HG02938 (cell line): ENCODE data around the gene CPED1.
A peak's percentile ranks its signal among the peaks of the same experiment; 100 is the strongest.
"Not testable (repeated sequence)": the region's sequence is repeated elsewhere in the genome, so short reads cannot be mapped to it uniquely, and the experiment has no call there.

ENCODE experiments used
- ATAC-seq: cut with Tn5 transposase; IDR thresholded peaks from one replicate; pipeline ENCODE4 v1.9.1; 2021; ENCODE audit warnings: mild to moderate bottlenecking, moderate library complexity; ENCODE audit not compliant: unreplicated experiment

Gene CPED1

DNA sequence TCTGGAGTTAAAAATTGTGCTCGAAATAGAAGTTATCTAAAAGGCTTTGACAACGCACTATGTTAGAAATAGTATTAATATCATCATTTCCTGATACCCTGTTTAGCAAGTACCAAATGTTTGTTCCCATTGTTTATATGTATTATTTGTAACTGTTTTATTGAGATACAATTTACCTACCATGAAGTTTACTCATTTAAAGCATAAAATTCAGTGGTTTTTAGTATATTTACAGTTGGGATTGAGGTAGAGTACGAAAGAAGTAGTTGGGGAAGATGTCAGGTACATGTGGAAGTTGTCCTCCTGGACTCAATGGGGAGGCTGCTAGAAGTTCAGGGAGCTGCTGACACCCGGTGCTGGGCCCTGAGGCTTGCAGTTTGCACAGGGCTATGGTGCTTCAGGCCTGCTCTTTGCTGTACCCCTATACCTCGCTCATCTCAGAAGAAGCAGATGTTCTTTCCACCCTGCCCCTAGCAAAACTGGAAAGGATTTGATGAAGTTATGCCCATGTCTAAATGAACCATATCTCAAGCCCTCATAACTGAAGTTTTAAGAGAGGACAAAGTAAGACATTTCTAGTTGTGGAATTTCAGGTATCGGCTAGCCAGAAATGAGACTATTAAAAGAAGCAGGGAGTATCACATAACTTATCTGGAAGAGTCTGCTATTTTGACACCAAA is 315.1 kb downstream of the CPED1 start:
- no peak for ATAC-seq

DNA sequence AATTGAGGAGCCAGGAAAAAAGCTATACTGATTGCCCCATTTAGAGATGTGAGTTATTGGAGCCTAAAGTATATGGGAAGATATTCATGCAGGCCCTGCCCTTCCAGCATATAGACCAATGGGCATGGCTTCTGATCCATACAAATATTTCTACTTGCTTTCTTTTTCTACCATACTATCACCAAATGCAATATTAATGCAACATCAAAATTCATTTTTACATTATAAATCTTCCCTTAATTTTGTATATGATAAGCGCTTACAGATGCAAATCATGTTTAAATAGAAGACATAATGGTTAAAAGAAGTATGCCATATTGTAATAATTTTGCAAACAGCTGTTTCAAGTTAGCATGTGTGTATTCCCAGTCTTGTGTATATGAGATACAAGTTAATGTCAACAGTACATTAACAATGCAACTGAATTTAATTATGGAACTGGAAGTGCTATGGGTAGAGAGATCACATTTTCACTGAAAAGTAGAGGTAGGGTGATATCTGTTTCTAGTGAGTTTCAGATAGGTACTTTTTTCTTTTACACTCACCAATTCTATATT is 315.7 kb downstream of the CPED1 start:
- ATAC-seq = no peak

DNA sequence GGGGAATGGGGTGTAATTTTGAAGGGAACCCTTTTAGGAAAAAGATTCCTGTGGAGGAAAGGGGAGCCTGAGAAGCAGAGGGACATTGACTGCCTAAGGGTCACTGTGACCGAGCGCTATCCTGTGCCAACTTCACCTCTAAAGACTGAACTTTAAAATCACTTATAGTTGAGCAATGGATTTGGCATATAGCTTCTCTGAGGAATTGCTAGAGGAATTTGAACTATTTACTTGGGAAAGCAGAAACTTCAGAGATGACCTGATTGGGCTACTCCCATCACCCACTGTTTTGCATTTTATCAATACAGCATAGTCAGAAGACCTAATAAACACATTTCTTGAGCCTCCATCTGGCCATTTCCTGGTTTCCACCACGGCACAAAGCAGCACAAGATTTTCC is 316.6 kb downstream of the CPED1 start:
- no peak for ATAC-seq

DNA sequence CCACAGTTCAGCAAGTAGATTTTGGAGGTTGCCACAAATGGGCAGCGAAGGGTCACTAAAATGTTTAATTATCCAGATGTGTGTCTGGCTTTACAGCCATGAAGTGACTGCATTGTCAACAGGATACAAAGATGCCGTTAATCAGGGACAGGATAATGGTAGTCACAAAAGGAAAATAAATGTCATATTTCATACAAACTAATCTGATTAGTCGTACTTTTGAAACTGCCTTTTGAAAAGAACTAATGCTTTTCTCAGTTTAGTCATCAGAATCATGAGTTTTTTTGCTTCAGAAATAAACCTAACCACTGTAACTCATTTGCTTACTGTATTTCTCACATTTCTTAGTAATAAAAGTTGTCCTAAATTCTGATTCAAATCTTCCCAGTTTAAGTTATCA is 318.1 kb downstream of the CPED1 start:
- no peak for ATAC-seq

DNA sequence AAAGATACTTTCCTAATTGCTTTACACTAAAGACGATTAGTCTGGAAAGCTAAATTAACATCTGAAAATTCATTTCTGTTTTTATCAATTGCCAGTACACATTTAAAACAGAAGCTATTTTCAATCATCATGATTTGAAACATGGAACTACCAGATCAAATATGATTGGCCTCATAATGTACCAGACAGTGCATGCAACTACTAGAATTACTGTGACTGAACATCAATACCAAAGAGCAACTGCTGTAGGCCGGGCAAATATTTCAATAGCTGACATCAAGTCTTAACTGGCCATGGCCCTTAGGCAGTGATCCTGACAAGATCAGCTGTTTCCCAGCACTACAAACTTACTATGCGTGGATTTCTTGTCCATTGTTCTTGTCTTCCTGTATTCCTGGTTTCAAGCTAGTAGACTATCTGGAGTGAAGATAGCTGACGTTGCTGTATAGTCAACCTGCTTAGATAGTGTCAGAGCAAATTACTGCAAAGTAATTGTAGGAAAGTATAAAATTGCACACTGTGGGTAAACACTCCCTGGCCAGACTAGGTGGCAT is 318.6 kb downstream of the CPED1 start:
- ATAC-seq = no peak

DNA sequence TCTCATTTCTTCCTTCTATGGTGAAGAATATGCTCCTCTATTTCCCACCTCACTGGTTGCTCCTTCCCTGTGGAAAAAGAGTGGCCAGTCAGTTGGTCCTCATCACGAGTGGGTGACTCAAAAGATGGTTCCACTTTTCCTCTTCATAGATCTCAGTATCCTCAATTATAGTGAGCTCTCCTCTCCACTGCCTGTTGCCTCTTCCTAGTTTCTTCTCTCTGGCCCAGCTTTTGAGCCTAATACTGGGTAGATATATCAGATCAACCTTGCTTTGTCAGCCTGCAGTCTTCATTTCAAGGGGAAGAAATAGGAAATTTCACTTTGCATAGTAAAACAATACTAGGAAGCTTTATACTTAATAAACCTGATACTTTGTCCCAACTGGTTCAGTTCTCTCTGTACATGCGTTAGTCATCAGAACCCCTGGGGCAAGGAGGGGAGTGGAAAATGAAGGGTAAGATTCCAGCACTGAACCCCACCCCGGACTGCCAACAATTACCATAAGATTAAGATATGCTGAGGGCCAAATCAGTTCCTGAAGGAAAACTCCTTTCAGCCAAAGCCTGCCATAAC is 324.8 kb downstream of the CPED1 start:
- no peak for ATAC-seq

DNA sequence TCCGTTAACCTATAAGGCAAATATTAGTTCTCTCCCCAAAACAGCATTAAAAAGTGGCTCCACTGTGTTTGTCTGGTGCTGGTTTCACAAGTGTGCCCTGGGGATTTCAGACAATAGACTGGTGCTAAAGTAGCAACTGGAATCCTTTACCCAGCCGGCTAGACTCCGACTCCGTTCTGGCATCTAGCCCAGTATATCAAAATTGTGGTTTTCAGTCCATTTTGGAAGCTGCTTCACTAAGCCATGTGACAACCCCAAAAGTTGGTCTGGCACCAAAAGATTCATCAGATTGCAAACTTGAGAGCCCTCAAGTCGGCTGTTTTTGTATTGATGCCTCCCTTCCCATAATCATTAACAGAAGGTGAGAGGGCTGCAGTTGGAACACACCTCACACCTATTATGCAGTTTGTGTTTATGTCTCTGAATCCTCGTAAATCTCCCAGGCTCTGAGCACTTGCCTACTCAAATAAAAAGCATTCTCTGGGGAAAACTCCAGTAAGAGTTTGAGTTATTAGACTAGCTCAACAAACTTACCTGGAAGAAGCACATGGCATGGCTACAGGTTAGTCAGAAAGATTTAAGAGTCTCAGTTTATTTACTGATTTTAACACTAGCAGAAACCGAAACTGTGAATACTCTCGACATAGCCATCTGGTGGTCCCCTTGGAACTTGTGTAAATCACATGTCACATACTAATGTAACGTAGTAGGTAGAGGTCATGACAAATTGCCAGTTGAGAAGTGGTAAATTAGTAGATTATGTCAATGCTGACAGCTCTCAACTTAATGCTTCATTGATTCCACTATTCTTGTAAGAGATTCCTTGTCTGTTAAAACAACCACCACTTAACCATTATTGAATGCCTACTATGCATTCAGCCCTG is 325.5 kb downstream of the CPED1 start:
- peak; percentile 92 for ATAC-seq

DNA sequence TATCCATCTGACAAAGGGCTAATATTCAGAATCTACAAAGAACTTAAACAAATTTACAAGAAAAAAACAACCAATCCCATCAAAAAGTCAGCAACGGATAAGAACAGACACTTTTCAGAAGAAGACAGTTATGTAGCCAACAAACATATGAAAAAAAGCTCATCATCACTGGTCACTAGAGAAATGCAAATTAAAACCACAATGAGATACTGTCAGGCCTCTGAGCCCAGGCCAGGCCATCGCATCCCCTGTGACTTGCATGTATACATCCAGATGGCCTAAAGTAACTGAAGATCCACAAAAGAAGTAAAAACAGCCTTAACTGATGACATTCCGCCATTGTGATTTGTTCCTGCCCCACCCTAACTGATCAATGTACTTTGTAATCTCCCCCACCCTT is 326.7 kb downstream of the CPED1 start:
- not testable (repeated sequence) for ATAC-seq

DNA sequence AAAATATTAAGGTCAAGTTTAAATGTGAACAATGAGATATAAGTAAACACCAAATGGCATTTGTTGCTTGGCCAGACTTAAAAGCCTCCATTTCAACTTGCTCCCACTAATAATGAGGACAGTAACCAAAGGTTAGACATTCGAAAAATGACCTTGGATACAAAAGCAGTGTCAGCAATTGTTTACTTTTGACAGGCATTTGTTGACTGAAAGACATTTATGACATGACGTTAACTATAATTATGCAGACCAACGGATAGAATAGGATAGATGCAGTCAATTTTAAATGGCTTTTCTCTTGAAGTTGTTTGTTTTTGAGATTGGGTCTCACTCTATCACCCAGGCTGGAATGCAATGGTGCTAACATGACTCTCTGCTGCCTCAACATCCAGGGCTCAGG is 333.9 kb downstream of the CPED1 start:
- no peak for ATAC-seq

DNA sequence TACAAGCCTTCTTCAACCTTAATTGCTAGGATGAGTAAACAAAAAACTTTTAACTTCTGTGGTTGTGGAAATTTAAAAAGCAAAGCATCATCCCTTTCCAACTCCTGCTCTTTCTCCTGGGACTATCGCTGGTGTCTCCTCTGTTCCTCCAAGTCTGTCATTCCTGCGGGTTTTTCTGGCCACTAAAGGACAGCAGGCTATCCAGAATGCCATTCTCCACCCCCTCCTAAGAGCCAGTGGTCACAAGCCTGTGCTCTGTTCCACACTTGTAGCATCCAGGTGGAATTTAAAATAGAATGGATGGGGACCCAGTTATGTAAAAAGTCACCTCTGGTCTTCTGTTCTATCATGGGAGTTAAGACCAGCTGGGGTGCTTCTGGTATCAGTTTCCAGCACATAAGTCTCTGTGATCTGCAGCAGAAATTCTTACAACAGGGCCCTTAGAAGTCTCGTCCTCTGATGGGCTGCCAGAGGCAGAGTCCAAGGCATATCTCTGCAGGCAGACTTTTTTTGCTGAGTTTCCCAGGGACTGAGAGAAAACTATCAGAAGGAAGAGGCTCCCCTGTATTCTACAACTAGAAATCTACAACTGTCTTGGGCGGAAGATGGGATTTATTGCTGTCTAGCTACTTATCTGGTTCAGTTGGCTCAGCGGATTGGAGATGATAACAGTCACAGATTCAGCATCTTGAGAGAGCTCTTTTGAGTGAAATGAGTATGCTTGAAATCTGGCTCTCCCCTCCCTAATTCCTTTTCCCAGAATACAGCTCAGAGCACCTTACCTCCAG is 335.2 kb downstream of the CPED1 start:
- ATAC-seq = no peak

DNA sequence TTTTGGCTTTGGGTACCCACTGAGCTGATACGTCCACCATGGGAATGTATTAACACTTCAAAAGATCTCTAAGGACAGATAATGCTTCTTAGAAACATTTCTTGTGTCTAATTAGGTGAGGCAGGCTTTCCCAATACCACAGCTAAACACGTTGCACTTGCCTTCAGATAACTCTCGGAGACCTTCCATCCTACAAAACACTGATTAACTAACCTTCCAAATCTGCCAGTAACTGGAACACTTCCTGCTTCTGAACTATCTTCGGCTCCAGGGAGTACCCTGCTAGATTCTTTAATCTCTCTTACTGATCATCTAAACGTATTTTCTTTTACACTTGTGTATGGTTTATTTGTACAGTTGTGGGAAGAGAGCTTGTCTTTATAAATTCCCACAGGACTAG is 339.2 kb downstream of the CPED1 start:
- no peak for ATAC-seq

DNA sequence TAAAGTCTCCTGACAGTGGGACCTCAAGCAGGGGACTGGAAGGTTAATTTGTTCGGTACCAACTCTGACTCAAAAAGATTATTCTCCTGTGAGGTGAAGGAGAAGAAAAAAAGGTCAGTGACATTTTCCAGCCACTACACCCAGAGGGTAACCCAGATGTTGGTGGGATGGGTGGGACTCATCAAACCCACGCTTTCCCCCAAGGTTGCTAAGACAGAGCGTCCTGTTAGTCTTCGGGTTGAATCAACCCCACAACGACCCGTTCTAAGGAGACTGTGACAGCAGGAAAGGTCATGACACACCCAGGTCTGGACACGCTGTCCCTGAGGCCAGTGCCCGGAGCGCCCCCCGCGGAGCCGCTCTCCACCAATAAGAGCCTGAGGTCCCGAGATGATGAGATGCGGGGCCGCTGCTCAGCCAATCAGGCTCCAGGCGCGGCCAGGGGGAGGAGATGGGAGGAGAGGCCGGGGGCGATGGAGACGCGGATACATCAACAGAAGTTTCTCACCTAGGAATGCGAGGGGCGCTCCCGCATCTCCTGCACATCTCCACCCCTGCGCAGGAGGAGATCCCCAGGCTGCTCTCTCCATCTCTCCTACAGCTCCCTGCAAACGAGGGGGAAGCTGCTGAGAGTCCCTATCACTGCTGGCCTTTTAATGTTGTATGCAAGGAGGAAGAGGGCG is 340.1 kb downstream of the CPED1 start, which contains the start of gene WNT16:
Gene WNT16 (plus strand): TSS at position 493 of the 683 bp plus-strand sequence. CDS start 293 bp downstream, outside the sequence.
- no peak for ATAC-seq

DNA sequence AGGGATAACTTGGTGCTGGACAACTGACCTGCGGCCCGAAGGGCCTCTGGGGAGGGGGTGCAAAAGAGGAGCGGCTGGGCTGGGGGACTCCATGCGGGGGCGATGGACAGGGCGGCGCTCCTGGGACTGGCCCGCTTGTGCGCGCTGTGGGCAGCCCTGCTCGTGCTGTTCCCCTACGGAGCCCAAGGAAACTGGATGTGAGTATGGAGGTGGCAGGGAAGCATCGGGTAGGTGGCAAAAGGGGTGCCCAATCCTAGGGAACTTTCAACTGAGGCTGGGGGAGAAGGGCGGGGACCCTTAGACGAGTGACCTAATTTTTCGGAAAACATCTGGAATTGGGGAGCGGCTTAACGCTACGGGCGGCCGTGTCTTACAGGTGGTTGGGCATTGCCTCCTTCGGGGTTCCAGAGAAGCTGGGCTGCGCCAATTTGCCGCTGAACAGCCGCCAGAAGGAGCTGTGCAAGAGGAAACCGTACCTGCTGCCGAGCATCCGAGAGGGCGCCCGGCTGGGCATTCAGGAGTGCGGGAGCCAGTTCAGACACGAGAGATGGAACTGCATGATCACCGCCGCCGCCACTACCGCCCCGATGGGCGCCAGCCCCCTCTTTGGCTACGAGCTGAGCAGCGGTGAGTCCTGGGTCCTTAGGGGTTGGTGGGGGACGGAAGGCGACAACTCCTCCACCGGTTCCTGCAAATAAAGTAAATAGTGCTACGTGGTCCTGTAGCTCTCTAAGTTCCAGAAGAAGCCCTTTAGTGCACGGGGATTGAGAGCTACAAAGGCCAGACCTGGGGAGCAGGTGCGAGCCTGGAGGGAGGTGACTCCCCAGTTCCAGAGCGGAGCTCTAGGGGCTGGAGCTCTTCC is 340.9 kb downstream of the CPED1 start:
- ATAC-seq = peak; percentile 66

DNA sequence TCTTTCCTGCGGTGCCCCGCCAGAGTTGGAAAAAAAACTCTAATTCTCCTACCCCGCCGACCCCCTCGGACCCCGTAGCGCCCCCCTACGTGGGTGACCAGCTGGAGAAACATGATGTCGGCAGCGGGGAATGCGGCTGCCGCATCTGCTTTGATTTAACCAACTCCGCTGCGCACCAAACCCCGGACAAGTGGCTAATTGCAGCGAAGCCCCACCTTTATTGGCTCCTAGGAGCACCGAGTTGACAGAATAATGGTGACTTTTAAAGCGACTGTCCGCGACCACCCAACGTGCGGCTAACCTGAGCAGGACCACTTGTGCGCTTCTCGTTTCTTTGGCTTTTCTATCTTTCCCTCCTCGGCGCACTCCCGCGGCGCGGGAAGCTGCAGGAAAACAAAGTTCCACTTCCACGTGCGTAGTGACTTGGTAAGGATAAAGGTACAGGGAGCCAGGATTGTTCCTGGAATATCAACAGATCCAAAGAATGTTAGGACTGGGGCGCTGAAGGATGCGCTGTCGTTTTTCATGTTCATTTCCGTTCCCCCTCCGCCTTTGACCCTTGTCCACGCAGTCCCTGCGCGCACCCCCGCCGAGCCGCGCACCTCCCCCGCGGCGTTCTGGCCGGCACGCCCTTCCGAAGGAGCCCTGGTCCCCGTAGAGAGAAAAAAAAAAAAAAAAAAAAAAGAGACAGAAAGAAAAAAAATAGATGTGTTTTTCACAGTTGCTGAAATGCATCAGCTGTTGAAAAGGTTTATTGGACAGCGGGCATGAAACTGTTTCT is 341.7 kb downstream of the CPED1 start:
- peak; percentile 34 for ATAC-seq

DNA sequence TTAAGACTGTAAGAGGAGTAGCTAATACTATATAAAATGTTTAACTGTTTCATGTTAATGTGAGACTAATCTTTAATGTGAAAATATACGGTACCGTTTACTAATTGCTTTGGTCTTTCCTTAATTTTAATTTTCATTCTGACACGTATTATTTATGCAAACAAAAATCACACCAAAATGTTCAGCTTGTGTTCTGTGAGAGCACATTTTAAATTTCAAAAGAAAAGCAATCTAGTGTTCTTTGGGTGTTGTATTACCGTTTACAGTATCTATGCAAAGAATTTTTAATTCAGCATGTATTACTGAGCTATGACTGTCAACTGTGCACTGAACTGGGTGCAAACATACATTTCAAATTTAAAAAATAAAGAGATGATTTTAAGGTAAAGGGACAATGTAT is 342.5 kb downstream of the CPED1 start:
- no peak for ATAC-seq

DNA sequence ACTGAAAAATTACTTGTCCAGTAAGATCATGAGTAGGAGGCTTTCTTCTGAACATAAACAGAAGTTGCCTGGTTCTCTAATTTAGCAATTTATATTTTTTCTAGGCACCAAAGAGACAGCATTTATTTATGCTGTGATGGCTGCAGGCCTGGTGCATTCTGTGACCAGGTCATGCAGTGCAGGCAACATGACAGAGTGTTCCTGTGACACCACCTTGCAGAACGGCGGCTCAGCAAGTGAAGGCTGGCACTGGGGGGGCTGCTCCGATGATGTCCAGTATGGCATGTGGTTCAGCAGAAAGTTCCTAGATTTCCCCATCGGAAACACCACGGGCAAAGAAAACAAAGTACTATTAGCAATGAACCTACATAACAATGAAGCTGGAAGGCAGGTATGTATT is 343.1 kb downstream of the CPED1 start:
- ATAC-seq = no peak

DNA sequence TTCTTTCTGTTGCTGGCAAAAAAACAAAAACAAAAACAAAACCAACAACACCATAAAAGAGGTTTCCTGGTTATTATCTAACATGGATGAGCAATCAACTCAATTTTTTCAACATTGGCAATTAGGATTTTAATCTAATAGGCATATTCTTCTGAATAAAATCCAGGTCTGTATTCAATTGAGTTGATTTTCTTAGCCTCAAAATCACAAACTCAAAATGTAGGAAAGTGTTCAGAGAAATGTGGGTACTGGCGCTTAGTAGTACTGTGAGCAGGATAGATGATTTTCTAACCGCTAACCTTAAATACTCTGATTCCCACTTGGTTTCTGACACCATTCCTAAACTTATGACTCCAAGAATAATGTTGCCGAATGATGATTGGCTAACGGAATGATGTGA is 345.9 kb downstream of the CPED1 start:
- ATAC-seq = no peak
